ENCODE data around the gene NRP2. TPM values are rescaled to one million over a fixed set of nuclear protein-coding genes. Genes with fewer than 3 reads are reported as not detected.
A peak's percentile ranks its signal among the peaks of the same experiment; 100 is the strongest.

Gene NRP2
- total RNA-seq, 4 donors from 2014 or later: 4.9 to 22.4 (median 14.5) TPM

DNA sequence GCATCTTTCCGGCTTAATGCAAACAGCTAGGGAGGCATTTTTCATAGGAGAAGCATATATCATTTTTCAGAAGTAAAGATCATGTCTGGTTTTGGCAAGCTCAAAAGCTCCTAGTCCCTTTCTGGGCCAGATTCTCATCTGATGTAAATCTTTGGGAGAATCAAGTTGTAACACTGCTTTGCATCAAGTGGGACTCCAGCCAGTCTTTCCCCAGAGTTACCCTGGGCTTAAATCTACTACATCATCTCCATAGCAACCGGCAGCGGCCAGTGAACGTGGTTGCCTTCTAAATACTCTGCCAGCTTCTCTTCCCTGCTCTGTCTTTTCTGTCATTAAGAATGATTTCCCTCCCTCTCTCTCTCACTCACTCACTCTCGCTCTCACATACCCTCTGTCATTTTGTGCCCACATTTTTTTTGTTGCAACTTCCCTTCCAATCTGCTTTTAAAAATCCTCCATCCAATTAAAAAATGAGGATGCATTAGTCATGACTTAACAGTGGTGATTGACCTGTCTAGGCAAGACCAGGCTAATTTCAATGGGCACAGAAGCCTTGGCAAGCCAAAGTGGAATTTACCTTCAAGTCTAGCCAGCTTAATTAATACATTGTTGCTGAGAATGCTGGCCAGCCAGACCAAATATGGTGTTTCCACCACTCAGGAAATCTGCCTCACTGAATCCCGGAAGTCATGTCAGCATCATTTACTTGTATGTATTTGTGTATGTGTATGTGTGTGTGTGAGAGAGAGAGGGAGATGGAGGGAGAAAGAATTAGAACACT, 93.0 kb downstream of the NRP2 start:
- TF ChIP-seq POLR2A (IDR thresholded peaks at IDR 0.05): no peak
- TF ChIP-seq, protein P1, sequence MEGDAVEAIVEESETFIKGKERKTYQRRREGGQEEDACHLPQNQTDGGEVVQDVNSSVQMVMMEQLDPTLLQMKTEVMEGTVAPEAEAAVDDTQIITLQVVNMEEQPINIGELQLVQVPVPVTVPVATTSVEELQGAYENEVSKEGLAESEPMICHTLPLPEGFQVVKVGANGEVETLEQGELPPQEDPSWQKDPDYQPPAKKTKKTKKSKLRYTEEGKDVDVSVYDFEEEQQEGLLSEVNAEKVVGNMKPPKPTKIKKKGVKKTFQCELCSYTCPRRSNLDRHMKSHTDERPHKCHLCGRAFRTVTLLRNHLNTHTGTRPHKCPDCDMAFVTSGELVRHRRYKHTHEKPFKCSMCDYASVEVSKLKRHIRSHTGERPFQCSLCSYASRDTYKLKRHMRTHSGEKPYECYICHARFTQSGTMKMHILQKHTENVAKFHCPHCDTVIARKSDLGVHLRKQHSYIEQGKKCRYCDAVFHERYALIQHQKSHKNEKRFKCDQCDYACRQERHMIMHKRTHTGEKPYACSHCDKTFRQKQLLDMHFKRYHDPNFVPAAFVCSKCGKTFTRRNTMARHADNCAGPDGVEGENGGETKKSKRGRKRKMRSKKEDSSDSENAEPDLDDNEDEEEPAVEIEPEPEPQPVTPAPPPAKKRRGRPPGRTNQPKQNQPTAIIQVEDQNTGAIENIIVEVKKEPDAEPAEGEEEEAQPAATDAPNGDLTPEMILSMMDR (IDR thresholded peaks at IDR 0.05): no peak
- Histone ChIP-seq H3K4me3 (no peak overlapping the region), H3K9me3 (no peaks in the 10 kb centered on the region), H3K36me3 (no peaks in the 10 kb centered on the region), H3K4me1 (peaks cover 0 to 19% (median 0%) of the 10 kb centered on the region in 4 donors), H3K27me3 (no peaks in the 10 kb centered on the region), H3K27ac (peak overlapping the region in 1 of 4 donors; percentile 40)
- DNase-seq: no peak

GRCh38 chr2:205776139-205776538, 93.8 kb downstream of the NRP2 start:
- no peaks in the 10 kb centered on the region for H3K27me3 ChIP-seq
- no peaks in the 10 kb centered on the region for H3K9me3 ChIP-seq
- peaks cover 0 to 10% (median 0%) of the 10 kb centered on the region in 4 donors for H3K4me1 ChIP-seq
- peak overlapping the region in 1 of 4 donors; percentile 16 for H3K27ac ChIP-seq
- H3K36me3 ChIP-seq: no peaks in the 10 kb centered on the region
- TF ChIP-seq, protein P1 (IDR thresholded peaks at IDR 0.05): peak in 4 of 6 experiments; percentile 50 to 69 (median 62)
- TF ChIP-seq POLR2A (IDR thresholded peaks at IDR 0.05): no peak
- no peak overlapping the region for H3K4me3 ChIP-seq
- peak in 2 of 3 donors; percentile 57 to 74 for DNase-seq

DNA sequence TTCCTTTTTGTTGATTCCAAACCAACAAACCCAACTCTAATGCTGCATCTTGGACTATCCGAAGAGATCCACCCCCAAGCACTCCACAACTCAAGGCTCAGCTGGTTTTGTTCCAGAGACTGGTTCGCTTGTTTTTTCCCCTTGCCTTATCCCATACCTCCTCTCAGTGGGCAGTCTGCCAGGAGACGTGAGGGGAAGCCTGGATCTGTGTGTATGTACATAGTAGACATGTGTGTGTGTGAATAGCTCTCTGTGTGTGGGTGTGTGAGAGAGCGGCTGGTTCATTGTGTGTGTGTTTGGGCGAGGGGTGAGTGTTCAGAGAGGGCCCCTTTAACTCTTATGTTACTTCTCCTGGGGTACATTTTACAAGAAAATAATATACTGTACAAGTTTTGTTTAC, 94.4 kb downstream of the NRP2 start:
- no peaks in the 10 kb centered on the region for H3K36me3 ChIP-seq
- no peaks in the 10 kb centered on the region for H3K9me3 ChIP-seq
- DNase-seq: no peak
- TF ChIP-seq POLR2A (IDR thresholded peaks at IDR 0.05): no peak
- TF ChIP-seq, protein P1 (IDR thresholded peaks at IDR 0.05): no peak
- peak overlapping the region in 1 of 4 donors; percentile 16 for H3K27ac ChIP-seq
- H3K4me1 ChIP-seq: peaks cover 0 to 5% (median 0%) of the 10 kb centered on the region in 4 donors
- no peak overlapping the region for H3K4me3 ChIP-seq
- no peaks in the 10 kb centered on the region for H3K27me3 ChIP-seq

DNA sequence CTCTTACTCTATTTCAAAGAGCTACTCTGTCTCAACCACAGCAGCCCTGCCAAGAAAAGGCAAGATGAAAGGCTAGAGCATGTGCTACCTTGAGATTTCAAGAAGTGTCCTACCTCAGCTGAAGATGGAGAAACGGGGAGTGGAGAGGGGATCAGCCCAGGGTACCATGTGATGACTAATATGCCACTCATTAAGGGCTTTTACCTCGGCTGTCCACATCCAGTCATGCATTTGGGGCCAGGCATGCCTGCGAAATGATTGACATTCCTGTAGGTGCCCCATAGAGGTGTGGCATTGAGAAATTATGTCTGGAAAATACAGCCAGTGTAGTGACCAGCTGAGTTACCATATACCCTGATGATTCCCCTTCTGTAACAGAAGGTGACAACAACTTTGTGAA, 96.1 kb downstream of the NRP2 start:
- DNase-seq: no peak
- Histone ChIP-seq H3K4me3 (no peak overlapping the region), H3K4me1 (no peaks in the 10 kb centered on the region), H3K27me3 (no peaks in the 10 kb centered on the region), H3K27ac (peak overlapping the region in 1 of 4 donors; percentile 3), H3K9me3 (no peaks in the 10 kb centered on the region), H3K36me3 (no peaks in the 10 kb centered on the region)
- TF ChIP-seq POLR2A (IDR thresholded peaks at IDR 0.05): no peak

- H3K9me3 ChIP-seq: no peaks in the 10 kb centered on the region
- H3K4me3 ChIP-seq: no peak overlapping the region
- peak overlapping the region in 1 of 4 donors; percentile 10 for H3K27ac ChIP-seq
- DNase-seq: no peak
- no peaks in the 10 kb centered on the region for H3K4me1 ChIP-seq
- TF ChIP-seq, protein P1 (IDR thresholded peaks at IDR 0.05): no peak
- TF ChIP-seq POLR2A (IDR thresholded peaks at IDR 0.05): no peak
- no peaks in the 10 kb centered on the region for H3K27me3 ChIP-seq
- no peaks in the 10 kb centered on the region for H3K36me3 ChIP-seq
Observed at GRCh38 chr2:205780645-205781044, 98.3 kb downstream of the NRP2 start.

- no peaks in the 10 kb centered on the region for H3K4me1 ChIP-seq
- no peaks in the 10 kb centered on the region for H3K27me3 ChIP-seq
- no peak overlapping the region for H3K4me3 ChIP-seq
- DNase-seq: no peak
- no peak for TF ChIP-seq POLR2A (IDR thresholded peaks at IDR 0.05)
- TF ChIP-seq, protein P1 (IDR thresholded peaks at IDR 0.05): no peak
- peak overlapping the region in 1 of 4 donors; percentile 16 for H3K27ac ChIP-seq
- no peaks in the 10 kb centered on the region for H3K36me3 ChIP-seq
- no peaks in the 10 kb centered on the region for H3K9me3 ChIP-seq
Observed at GRCh38 chr2:205781244-205781931, 99.1 kb downstream of the NRP2 start.

Measured in Peyer's patch (tissue), 4 donors.